HepG2 (cell line): ENCODE results near the gene CEP97. TPM values are rescaled to one million over a fixed set of nuclear protein-coding genes. Genes with fewer than 3 reads are reported as not detected.

Source experiments
- ATAC-seq: fragments of 200-7000 bp; cut with Tn5 transposase; 3 replicates; pipeline ENCODE4 v1.9.1; 2020; ENCODE audit warnings: mild to moderate bottlenecking, moderate library complexity
- Bru-seq: library from RNA; stranded (reverse); fragments of 400-500 nt; gene quantifications from one replicate; lab custom pipeline; 2021; lab: Mats Ljungman, UMichigan
- BruChase-seq, 2 experiments: library from RNA; stranded (reverse); fragments of 400-500 nt; gene quantifications; one replicate each; lab custom pipeline; 2021; lab: Mats Ljungman, UMichigan
- BruUV-seq: library from RNA; stranded (reverse); fragments of 400-500 nt; replicated peaks from 2 replicates; lab custom pipeline; 2021; lab: Mats Ljungman, UMichigan
- CTCF ChIA-PET: fragments of 300-600 bp; formaldehyde crosslinking; extraction: SDS; loops from one replicate; lab custom pipeline; 2021; ENCODE audit warnings: low total read pairs, inconsistent platforms, low intra/inter-chr PET ratio; lab: Yijun Ruan, JAX
- POLR2A ChIA-PET: fragments of 350-600 bp; sonication (Branson Sonifier 250); formaldehyde crosslinking; loops from one replicate; lab custom pipeline; 2020; ENCODE audit warnings: antibody characterized with exemption, inconsistent platforms; lab: Yijun Ruan, JAX
- DNase-seq: peaks from one replicate; pipeline ENCODE4 v3.0.0-alpha.2; 2015; ENCODE audit warnings: low spot score
- FAIRE-seq: peaks from 3 replicates; lab custom pipeline; 2011; peaks lifted over from hg19 to GRCh38; lab: Jason Lieb, UNC
- H2AFZ ChIP-seq: one replicate; pipeline ENCODE4 v1.6.1; 2011; ENCODE audit warnings: low read length, inconsistent platforms
- H3K27ac ChIP-seq: fragments of 300-600 bp; 3 replicates; pipeline ENCODE4 v1.8.0; 2011; ENCODE audit warnings: mixed run types, mild to moderate bottlenecking, mixed read lengths, low read length, inconsistent platforms; ENCODE audit not compliant: insufficient read depth; ENCODE audit errors: extremely low read length
- H3K27me3 ChIP-seq, 2 experiments: fragments of 200-600 bp in 1 of 2; 2 replicates in 1 of 2; 3 replicates in 1 of 2; pipeline versions ENCODE4 v1.6.0 to v1.8.0; 2011; ENCODE audit warnings: low read length in 2 of 2, mild to moderate bottlenecking in 2 of 2, moderate library complexity in 2 of 2, inconsistent platforms in 1 of 2; ENCODE audit not compliant: insufficient read depth in 2 of 2, control insufficient read depth in 1 of 2
- H3K36me3 ChIP-seq, 2 experiments: fragments of 200-600 bp in 1 of 2; replicated peaks in 1 of 2; 2 replicates in 1 of 2; 3 replicates in 1 of 2; pipeline versions ENCODE4 v1.5.1 to v1.8.0; 2011; ENCODE audit warnings: low read length in 2 of 2, inconsistent platforms in 1 of 2; ENCODE audit not compliant: insufficient read depth in 2 of 2, control insufficient read depth in 1 of 2
- H3K4me1 ChIP-seq: 2 replicates; pipeline ENCODE4 v1.5.1; 2012; ENCODE audit warnings: low read length, inconsistent platforms; ENCODE audit not compliant: insufficient read depth
- H3K4me2 ChIP-seq: 2 replicates; pipeline ENCODE4 v1.6.0; 2011; ENCODE audit warnings: low read depth, low read length, inconsistent platforms
- H3K4me3 ChIP-seq, 3 experiments: fragments of 200-600 bp in 1 of 3; sonication (generic), shearing (Covaris generic) in 1 of 3; replicated peaks in 1 of 3; 2 replicates each; pipeline ENCODE4 v1.5.1; 2011 to 2016; ENCODE audit warnings: low read length in 3 of 3, inconsistent platforms in 2 of 3, low read depth in 2 of 3, mild to moderate bottlenecking in 2 of 3, control low read depth in 1 of 3, mixed read lengths in 1 of 3; ENCODE audit not compliant: insufficient read depth in 1 of 3
- H3K79me2 ChIP-seq: one replicate; pipeline ENCODE4 v1.6.1; 2011; ENCODE audit warnings: low read length, inconsistent platforms; ENCODE audit not compliant: insufficient read depth
- H3K9ac ChIP-seq: 2 replicates; pipeline ENCODE4 v1.6.0; 2011; ENCODE audit warnings: mild to moderate bottlenecking, low read depth, low read length, inconsistent platforms; ENCODE audit not compliant: insufficient read depth
- H3K9me3 ChIP-seq: 2 replicates; pipeline ENCODE4 v1.5.1; 2012; ENCODE audit warnings: mild to moderate bottlenecking, low read length
- H4K20me1 ChIP-seq: 2 replicates; pipeline ENCODE4 v1.6.0; 2011; ENCODE audit warnings: inconsistent platforms, mild to moderate bottlenecking, low read length, moderate library complexity; ENCODE audit not compliant: insufficient read depth
- HCFC1 ChIP-seq: fragments of 150-350 bp; IDR thresholded peaks from 2 replicates; pipeline ENCODE4 v1.6.1; 2014; ENCODE audit warnings: low read depth, low read length
- NR2F1 ChIP-seq, 2 experiments: fragments of 450-650 bp in 1 of 2; formaldehyde crosslinking in 1 of 2; IDR thresholded peaks; 2 replicates each; pipeline versions ENCODE4 v1.5.0 to v1.6.1; 2016 to 2020; ENCODE audit warnings: mild to moderate bottlenecking in 1 of 2, missing compliant biosample characterization in 1 of 2, missing genetic modification reagents in 1 of 2, moderate library complexity in 1 of 2
- SNAPC2 ChIP-seq: sonication (generic); formaldehyde crosslinking; IDR thresholded peaks from 2 replicates; pipeline ENCODE4 v1.8.1; 2022; ENCODE audit warnings: mild to moderate bottlenecking, missing genetic modification reagents
- ZC3H13 ChIP-seq: sonication (generic); formaldehyde crosslinking; IDR thresholded peaks from 2 replicates; pipeline ENCODE4 v1.8.1; 2023; ENCODE audit warnings: mild to moderate bottlenecking, missing genetic modification reagents, moderate library complexity
- ZNF12 ChIP-seq: sonication (generic); formaldehyde crosslinking; IDR thresholded peaks from 2 replicates; pipeline ENCODE4 v1.5.0; 2020; ENCODE audit warnings: missing genetic modification reagents
- ZNF451 ChIP-seq: sonication (generic); formaldehyde crosslinking; IDR thresholded peaks from 2 replicates; pipeline ENCODE4 v1.5.0; 2020; ENCODE audit warnings: mild to moderate bottlenecking, missing genetic modification reagents
- WGBS: methylation state at CpG from one replicate; pipeline ENCODE4 v1.1.6; 2017; ENCODE audit warnings: low lambda C conversion rate; 5-methylcytosine and 5-hydroxymethylcytosine counted together
- in situ Hi-C: cut with HindIII; loops from 2 replicates; pipeline ENCODE4 v1.10.0; 2017; ENCODE audit warnings: low pct_unique_long_range_greater_than_20kb; ENCODE audit not compliant: extremely low pct_ligation_motif_present
- intact Hi-C: fragments of 100-400 bp; cut with micrococcal nuclease; formaldehyde crosslinking; loops from one replicate; pipeline ENCODE4 v1.10.0; 2022; ENCODE audit not compliant: unreplicated experiment
- long read RNA-seq, 2 experiments: library from RNA in 1 of 2; library from polyadenylated mRNA in 1 of 2; stranded (forward) in 1 of 2; unstranded in 1 of 2; transcript quantifications; one replicate each; pipeline ENCODE4 v2.0.0, GENCODE V29; 2019 to 2022
- polyA minus RNA-seq, 3 experiments: library from RNA; depleted of rRNA, polyadenylated mRNA; stranded (reverse); fragments of >200 nt; gene quantifications; 2 replicates each; pipeline ENCODE4 v1.2.3, GENCODE V29; 2011; ENCODE audit warnings: low replicate concordance in 1 of 3
- polyA plus RNA-seq, 8 experiments: library from polyadenylated mRNA; depleted of rRNA in 3 of 8; stranded (reverse) in 7 of 8; unstranded in 1 of 8; fragments of >200 nt; fragmentation: Illumina TruSeq in 4 of 8; extraction: Trizol in 4 of 8; gene quantifications; 2 replicates each; pipeline versions ENCODE4 v1.2.1 to v1.2.3, GENCODE V29; 2011 to 2016; ENCODE audit warnings: low read depth in 4 of 8, missing spikeins in 1 of 8, mixed read lengths in 1 of 8; ENCODE audit not compliant: insufficient read depth in 1 of 8
- total RNA-seq, 5 experiments: library from RNA; depleted of rRNA; stranded (reverse); fragments of >200 nt; fragmentation: Illumina TruSeq; extraction: Trizol; gene quantifications; 2 replicates each; pipeline ENCODE4 v1.2.3, GENCODE V29; 2016; ENCODE audit warnings: low read depth in 1 of 5
- TF ChIP-seq, protein P1 (sequence below): sonication (generic); formaldehyde crosslinking; conservative IDR thresholded peaks from 2 replicates; pipeline ENCODE4 v1.4.0; 2020; ENCODE audit warnings: missing genetic modification reagents
- TF ChIP-seq, protein P2 (sequence below): sonication (generic); formaldehyde crosslinking; IDR thresholded peaks from 2 replicates; pipeline ENCODE4 v1.5.1; 2020; ENCODE audit warnings: missing genetic modification reagents, mild to moderate bottlenecking, borderline replicate concordance

CEP97 gene, protein sequence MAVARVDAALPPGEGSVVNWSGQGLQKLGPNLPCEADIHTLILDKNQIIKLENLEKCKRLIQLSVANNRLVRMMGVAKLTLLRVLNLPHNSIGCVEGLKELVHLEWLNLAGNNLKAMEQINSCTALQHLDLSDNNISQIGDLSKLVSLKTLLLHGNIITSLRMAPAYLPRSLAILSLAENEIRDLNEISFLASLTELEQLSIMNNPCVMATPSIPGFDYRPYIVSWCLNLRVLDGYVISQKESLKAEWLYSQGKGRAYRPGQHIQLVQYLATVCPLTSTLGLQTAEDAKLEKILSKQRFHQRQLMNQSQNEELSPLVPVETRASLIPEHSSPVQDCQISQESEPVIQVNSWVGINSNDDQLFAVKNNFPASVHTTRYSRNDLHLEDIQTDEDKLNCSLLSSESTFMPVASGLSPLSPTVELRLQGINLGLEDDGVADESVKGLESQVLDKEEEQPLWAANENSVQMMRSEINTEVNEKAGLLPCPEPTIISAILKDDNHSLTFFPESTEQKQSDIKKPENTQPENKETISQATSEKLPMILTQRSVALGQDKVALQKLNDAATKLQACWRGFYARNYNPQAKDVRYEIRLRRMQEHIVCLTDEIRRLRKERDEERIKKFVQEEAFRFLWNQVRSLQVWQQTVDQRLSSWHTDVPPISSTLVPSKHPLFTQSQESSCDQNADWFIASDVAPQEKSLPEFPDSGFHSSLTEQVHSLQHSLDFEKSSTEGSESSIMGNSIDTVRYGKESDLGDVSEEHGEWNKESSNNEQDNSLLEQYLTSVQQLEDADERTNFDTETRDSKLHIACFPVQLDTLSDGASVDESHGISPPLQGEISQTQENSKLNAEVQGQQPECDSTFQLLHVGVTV
- 6.5 and 10.2 TPM in 2 replicates for total RNA-seq (2016; rRNA removed; fragmentation: Illumina TruSeq; extraction: Trizol)
- total RNA-seq (2016; cell fraction: cytosol; rRNA removed; fragmentation: Illumina TruSeq; extraction: Trizol; ENCODE audit: low read depth), result 0.88 and 0.91 TPM in 2 replicates
- total RNA-seq (2016; cell fraction: insoluble cytoplasmic fraction; rRNA removed; fragmentation: Illumina TruSeq; extraction: Trizol), result 6.7 and 10.1 TPM in 2 replicates
- 1.4 and 1.5 TPM in 2 replicates for total RNA-seq (2016; cell fraction: membrane; rRNA removed; fragmentation: Illumina TruSeq; extraction: Trizol)
- 6.3 and 6.4 TPM in 2 replicates for total RNA-seq (2016; cell fraction: nucleus; rRNA removed; fragmentation: Illumina TruSeq; extraction: Trizol)
- polyA plus RNA-seq (2011; rRNA removed), result 0.71 and 0.99 TPM in 2 replicates
- polyA plus RNA-seq (2011; cell fraction: cytosol; rRNA removed), result 0.43 and 0.78 TPM in 2 replicates
- 0.72 and 2.3 TPM in 2 replicates for polyA plus RNA-seq (2011; cell fraction: nucleus; rRNA removed)
- polyA plus RNA-seq (2012), result 1.4 and 1.8 TPM in 2 replicates
- polyA plus RNA-seq (2016; cell fraction: cytosol; fragmentation: Illumina TruSeq; extraction: Trizol; ENCODE audit: low read depth), result 0.03 and 0.05 TPM in 2 replicates
- polyA plus RNA-seq (2016; cell fraction: insoluble cytoplasmic fraction; fragmentation: Illumina TruSeq; extraction: Trizol; ENCODE audit: low read depth), result 2.2 and 2.4 TPM in 2 replicates
- 0.16 and 0.17 TPM in 2 replicates for polyA plus RNA-seq (2016; cell fraction: membrane; fragmentation: Illumina TruSeq; extraction: Trizol; ENCODE audit: low read depth)
- polyA plus RNA-seq (2016; cell fraction: nucleus; fragmentation: Illumina TruSeq; extraction: Trizol; ENCODE audit: insufficient read depth, low read depth), result 3.7 and 4.7 TPM in 2 replicates
- 1.5 and 7.8 TPM in 2 replicates for polyA minus RNA-seq (2011; rRNA and poly(A)+ RNA removed; ENCODE audit: low replicate concordance)
- polyA minus RNA-seq (2011; cell fraction: cytosol; rRNA and poly(A)+ RNA removed), result 3.0 and 4.2 TPM in 2 replicates
- polyA minus RNA-seq (2011; cell fraction: nucleus; rRNA and poly(A)+ RNA removed), result 5.2 and 6.5 TPM in 2 replicates
- percentile 44 among the genes with signal in this experiment for Bru-seq, nascent RNA
- BruChase-seq, experiment 1, labeled RNA remaining after a 6-hour chase, result percentile 52 among the genes with signal in this experiment
- percentile 51 among the genes with signal in this experiment for BruChase-seq, experiment 2, labeled RNA remaining after a 2-hour chase
- long read RNA-seq, experiment 1, partial matches to known transcripts, result 1 of 2 reads
- long read RNA-seq, experiment 1, other reads (novel, unspliced or antisense), result 0 of 2 reads
- long read RNA-seq, experiment 2, partial matches to known transcripts, result 1 of 2 reads
- long read RNA-seq, experiment 2, other reads (novel, unspliced or antisense), result 1 of 2 reads

DNA sequence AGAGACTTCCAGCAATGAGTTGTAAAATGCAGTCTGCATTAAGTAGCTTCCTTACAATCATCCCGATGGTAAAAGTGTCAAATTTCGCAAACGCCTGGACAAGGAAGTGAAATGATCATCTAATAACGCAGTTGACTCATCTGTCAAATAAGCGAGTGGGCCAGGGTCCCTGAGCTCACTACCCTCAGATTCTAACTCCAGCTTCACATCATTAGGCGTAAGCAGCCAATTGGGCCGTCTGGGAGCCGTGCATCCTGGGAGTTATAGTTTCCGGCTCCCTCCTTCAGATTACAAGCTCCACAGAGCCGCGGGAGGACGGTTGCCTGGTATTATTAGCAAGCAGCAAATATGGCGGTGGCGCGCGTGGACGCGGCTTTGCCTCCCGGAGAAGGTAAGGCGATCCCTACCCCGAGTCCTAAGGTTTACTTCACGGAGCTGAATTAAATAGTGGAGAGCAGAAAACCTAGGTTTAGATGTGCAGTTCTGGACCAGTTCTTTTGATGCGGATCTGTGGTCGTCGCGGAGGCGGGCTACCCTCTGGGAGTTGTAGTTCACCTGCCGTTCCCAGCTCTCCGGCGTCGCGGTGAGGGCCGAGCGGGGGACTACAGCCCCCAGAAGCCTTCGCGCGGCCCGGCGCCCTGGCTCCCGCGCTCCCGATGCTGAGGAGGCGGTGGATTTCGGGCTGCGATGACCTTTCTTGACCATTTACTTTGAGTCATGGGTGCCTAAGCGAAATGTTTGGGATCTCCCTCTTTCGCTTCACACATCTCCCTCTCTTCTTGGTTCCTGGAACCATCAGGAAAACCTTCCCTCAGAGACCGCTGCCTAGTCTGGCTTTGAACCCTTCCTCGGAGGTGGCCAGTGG, at the start of gene CEP97:
CEP97 (plus strand) TSS at position 286 of the 865 bp plus-strand sequence; CDS start at position 349, 63 bp downstream.
- no peaks in the 10 kb centered on the region; a peak in 1 of 5 replicates for H3K27me3 ChIP-seq
- H3K27ac ChIP-seq, result peak within 1 kb of the TSS; percentile 18
- DNase-seq (peak; percentile 87), FAIRE-seq (peak; percentile 63), ATAC-seq (peak; percentile 99)
- H3K4me3 ChIP-seq, result peak within 1 kb of the TSS; percentile 81 to 86 (median 82)
- no peaks in the 10 kb centered on the region for H3K79me2 ChIP-seq
- ChIA-PET POLR2A (interaction anchor here (0.9 to 1.8 kb wide), 7 partner anchors 9 to 151 kb away, joined by 3 to 15 read pairs (median 6); partner anchors contain the start of genes NXPE3, RPL24 and ZBTB11), CTCF (no interaction called here)
- H4K20me1 ChIP-seq, result no peaks in the 10 kb centered on the region
- H3K4me1 ChIP-seq, result peaks cover 36% of the 10 kb centered on the region
- intact Hi-C loops, result loop anchor here (2.0 to 5.0 kb wide), 2 partner anchors 38 to 53 kb away; partner anchors contain the start of genes NXPE3 and RPL24
- in situ Hi-C loops, result no loop called here
- H2AFZ ChIP-seq, result peak within 1 kb of the TSS; percentile 98
- 0% methylated on average over 25 of the region's 49 CpGs for WGBS
- no peaks in the 10 kb centered on the region for H3K9me3 ChIP-seq
- peak within 1 kb of the TSS; percentile 78 for H3K4me2 ChIP-seq
- H3K36me3 ChIP-seq, result 0 out of 5 replicates have a peak, but pooled peaks cover 0 to 6% of the 10 kb centered on the region in 2 experiments
- peak within 1 kb of the TSS; percentile 65 for H3K9ac ChIP-seq
- no TSS peak for BruUV-seq
- TF ChIP-seq ZC3H13 (0 out of 2 replicates have a peak, but pooled peaks have one; percentile 59), ZNF12 (CRISPR knock-in tag) (no peak), HCFC1 (peak; percentile 91), NR2F1 (CRISPR knock-in tag; IDR thresholded peaks at IDR 0.05) (no peak), ZNF451 (no peak), SNAPC2 (CRISPR knock-in tag) (no peak)
- TF ChIP-seq, protein P1, sequence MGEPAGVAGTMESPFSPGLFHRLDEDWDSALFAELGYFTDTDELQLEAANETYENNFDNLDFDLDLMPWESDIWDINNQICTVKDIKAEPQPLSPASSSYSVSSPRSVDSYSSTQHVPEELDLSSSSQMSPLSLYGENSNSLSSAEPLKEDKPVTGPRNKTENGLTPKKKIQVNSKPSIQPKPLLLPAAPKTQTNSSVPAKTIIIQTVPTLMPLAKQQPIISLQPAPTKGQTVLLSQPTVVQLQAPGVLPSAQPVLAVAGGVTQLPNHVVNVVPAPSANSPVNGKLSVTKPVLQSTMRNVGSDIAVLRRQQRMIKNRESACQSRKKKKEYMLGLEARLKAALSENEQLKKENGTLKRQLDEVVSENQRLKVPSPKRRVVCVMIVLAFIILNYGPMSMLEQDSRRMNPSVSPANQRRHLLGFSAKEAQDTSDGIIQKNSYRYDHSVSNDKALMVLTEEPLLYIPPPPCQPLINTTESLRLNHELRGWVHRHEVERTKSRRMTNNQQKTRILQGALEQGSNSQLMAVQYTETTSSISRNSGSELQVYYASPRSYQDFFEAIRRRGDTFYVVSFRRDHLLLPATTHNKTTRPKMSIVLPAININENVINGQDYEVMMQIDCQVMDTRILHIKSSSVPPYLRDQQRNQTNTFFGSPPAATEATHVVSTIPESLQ (CRISPR knock-in tag), result no peak
- TF ChIP-seq, protein P2, sequence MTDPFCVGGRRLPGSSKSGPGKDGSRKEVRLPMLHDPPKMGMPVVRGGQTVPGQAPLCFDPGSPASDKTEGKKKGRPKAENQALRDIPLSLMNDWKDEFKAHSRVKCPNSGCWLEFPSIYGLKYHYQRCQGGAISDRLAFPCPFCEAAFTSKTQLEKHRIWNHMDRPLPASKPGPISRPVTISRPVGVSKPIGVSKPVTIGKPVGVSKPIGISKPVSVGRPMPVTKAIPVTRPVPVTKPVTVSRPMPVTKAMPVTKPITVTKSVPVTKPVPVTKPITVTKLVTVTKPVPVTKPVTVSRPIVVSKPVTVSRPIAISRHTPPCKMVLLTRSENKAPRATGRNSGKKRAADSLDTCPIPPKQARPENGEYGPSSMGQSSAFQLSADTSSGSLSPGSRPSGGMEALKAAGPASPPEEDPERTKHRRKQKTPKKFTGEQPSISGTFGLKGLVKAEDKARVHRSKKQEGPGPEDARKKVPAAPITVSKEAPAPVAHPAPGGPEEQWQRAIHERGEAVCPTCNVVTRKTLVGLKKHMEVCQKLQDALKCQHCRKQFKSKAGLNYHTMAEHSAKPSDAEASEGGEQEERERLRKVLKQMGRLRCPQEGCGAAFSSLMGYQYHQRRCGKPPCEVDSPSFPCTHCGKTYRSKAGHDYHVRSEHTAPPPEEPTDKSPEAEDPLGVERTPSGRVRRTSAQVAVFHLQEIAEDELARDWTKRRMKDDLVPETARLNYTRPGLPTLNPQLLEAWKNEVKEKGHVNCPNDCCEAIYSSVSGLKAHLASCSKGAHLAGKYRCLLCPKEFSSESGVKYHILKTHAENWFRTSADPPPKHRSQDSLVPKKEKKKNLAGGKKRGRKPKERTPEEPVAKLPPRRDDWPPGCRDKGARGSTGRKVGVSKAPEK (CRISPR knock-in tag), result no peak
